ENCODE measurements around the gene BTBD9. TPM values are rescaled to one million over a fixed set of nuclear protein-coding genes. Genes with fewer than 3 reads are reported as not detected.
"Not testable (repeated sequence)": the region's sequence is repeated elsewhere in the genome, so short reads cannot be mapped to it uniquely, and the experiment has no call there.

BTBD9 gene
- total RNA-seq, 1 donor from 2014 or later: 32.6 TPM

- DNase-seq: no peak
Measured at GRCh38 chr6:38387461-38387860, 252.3 kb downstream of the BTBD9 start.

GRCh38 chr6:38378801-38379200 lies 260.9 kb downstream of the BTBD9 start:
- no peak for DNase-seq

GRCh38 chr6:38375937-38376336 lies 263.8 kb downstream of the BTBD9 start:
- DNase-seq: no peak

GRCh38 chr6:38375341-38375740 lies 264.4 kb downstream of the BTBD9 start:
- no peak for DNase-seq

- DNase-seq: no peak
Measured at GRCh38 chr6:38371881-38372280, 267.8 kb downstream of the BTBD9 start.

DNA sequence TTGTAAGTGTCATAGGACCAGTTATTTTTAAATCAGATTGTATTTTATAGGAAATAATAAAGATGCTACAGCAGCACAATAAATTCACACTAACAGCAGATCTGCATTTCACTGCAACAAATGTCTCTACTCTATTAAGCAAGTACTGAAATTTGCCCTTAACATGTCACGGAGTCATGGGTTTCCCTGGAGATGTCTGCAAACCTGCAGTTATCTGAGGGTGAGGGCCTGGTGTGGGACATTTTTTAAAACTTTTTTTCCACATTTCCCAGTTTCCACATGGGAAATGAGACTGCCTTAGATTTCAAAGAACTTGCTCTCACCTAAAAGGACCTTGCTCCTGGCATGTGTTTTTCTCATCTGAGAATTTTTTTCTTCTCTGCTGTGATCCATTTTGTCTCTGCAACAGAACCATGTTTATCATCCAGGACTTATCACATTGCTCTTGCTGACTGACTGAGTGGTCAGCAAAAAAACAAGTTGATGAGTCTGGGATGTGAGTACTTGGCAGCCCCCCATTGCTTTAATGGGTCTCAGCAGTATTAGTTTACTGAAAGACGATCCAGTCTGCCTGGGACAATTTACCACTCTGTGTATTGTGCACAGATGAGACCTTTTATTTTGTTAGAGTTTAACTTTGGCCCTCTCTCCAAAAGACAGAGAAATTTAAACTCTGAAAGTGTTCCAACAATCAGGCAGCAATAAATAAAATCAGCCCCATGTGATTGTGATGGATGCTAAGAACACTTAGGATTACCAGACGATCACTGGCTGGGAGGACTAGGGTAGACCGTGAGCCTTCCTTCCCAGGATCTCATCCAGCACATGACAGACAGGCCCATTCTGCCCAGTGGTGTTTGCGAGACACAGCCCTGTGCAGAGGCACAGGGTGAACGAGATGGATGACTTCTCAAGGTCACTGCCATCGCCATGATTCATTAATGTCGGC lies 268.8 kb downstream of the BTBD9 start:
- peak; percentile 48 for DNase-seq

GRCh38 chr6:38367231-38367630 lies 272.5 kb downstream of the BTBD9 start:
- DNase-seq: no peak

- DNase-seq: no peak
Measured at GRCh38 chr6:38366234-38366633, 273.5 kb downstream of the BTBD9 start.

DNA sequence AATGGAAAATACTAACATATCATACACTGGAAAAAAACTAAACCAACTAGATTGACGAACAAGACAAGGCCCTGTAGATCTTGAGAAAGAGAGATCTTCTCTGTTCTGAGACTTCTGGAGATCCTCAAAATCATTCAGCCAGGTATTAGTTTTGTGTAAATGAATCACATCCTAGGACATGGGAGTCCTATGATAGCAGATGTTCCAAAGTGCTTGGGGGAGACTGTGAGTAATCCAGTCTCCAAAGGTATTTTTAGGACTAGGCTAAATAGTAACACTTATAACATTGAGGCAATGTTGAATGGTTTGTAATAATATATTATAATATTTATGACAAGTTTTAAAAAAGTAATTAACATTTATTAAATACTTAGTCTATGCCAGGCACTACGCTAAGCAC lies 275.0 kb downstream of the BTBD9 start:
- no peak for DNase-seq

GRCh38 chr6:38364127-38364526 lies 275.6 kb downstream of the BTBD9 start:
- peak; percentile 72 for DNase-seq

- no peak for DNase-seq
Measured at GRCh38 chr6:38355519-38355918, 284.2 kb downstream of the BTBD9 start.

DNA sequence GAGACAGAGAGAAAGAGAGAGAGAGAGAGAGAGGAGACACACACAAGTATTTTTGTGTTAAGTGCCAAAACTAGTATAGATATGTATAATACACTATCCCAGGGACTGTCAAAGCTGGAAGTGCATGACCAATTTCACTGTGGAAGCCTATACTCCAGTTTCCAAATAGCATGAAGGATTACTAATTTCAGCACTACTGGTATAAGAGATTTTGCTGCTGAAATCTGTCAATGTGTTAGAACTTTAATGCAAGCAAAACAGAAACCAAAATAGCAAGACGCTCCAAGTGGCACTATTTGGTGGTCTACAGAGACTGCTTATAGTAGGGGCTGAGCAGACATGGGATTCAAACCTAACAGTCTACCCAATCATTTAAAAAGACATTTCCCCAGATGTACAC lies 284.8 kb downstream of the BTBD9 start:
- peak; percentile 47 for DNase-seq

DNA sequence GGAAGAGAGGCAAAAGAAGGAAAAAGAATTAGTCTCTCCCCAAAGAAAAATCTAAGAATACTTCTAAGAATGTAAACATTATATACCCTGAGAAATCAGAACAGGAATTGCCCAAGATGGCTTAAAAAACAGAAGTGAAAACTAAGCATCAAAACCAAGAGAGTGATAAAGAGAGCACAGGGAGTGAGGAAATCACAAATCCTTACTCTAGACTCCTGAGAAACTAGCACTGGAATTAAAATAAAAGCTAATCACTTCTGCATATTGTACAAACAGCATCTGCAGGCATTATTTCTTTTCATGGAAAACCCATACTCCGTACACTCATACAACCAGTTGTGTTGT lies 285.7 kb downstream of the BTBD9 start:
- no peak for DNase-seq

DNA sequence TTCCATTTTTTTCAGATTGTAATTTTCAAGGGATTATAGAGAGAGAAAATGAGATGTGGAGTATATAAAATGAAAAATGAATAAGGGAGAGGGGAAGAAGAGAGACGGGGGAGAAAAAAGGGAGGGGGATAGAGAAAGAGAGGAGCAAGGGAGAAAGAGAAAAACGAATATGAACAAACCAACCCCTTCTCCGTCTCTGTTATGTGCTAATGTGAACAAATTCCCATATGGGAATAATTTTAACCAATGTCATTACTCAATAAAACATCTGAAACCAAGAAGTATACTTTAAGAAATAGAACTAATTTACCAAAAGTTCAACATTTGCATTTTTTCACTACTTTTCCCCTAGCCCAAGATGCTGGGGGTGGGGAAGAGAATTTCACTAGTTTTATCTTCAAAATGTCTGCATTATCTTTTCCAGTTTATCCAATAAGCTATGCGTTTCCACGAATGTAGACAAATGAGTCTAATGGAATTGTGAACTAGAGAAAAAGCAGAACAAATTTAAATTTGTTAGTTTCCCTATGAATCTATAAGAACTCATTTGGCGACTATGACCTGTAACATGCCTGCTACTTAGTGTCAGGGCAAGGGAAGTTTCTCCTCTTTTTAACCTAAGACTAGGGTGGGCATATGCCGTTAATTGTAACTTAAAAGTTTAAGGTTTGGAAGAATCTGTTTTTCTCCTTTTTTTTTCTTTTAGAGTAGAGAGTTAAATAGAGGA lies 286.3 kb downstream of the BTBD9 start:
- DNase-seq: no peak

- no peak for DNase-seq
Measured at GRCh38 chr6:38352636-38353035, 287.1 kb downstream of the BTBD9 start.

GRCh38 chr6:38350942-38351341 lies 288.8 kb downstream of the BTBD9 start:
- DNase-seq: peak; percentile 80

DNA sequence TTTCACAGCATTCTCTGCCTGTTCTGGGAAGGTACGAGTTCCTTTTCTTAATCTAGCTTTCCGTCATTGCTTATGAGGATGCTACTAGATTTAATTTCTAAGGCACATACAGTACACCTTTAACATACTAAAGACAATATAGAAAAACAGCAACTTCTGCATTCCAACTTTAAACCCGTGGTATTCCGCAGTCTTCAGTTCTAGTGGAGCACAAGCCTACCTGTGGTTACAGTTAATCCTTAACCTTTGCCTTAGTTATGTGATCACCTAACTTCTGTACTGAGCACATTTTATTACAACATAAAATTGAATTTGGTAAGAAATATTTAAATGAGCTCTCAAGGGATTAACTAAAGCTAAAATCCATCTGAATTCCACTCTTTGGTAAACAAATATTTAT lies 289.5 kb downstream of the BTBD9 start:
- no peak for DNase-seq

DNA sequence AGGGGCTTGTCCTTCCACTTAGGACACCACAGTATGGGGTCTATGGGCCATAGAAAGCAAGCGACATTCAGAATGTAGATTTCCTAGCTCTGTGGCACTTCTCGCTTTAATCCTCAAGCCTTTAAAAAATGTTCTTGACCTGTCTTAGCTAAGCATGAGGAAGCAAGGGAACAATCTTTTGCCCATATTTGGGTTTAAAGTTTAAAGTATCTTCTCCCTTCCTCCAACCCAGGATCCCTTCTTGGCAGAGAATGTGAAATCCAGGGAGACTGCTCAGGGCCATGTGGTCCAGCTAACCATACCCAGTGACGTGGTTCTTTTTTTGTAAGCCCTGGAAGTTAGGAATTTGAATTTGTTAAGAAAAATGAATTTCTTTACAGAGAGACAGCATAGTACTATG lies 289.9 kb downstream of the BTBD9 start:
- DNase-seq: no peak

DNA sequence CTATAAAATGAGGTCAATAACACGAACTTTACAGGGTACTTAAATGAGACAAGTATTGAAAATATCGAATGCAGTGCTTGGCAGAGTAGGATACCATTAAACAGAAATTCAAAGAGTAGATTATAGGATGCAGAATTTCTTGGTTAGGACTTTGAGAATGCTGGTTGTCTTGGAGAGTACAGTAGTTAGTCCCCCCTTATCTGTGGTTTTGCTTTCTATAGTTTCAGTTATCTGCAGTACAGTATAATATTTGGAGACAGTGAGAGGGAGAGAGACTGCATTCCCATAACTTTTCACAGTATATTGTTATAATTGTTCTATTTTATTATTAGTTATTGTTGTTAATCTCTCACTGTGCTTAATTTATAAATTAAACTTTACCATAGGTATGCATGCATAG lies 290.5 kb downstream of the BTBD9 start:
- DNase-seq: no peak

DNA sequence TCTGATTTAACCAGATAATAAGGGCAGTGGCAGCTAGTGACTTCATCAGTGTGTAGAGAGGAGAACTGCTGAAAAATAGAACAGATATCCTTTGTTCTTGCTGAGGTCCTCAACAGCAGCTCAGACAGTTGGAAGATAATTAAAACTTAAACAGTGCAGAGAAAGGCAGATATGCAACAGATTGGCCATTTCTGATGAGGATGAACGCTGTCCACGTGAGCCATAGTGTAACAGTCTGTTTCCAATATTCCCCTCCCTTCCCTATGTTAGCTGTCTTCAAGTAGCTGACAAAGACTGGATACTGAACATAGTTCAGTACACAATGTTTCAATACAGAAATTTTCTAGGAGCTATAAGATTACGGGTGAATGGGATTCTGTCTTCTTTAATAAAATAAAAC lies 291.4 kb downstream of the BTBD9 start:
- DNase-seq: no peak

DNA sequence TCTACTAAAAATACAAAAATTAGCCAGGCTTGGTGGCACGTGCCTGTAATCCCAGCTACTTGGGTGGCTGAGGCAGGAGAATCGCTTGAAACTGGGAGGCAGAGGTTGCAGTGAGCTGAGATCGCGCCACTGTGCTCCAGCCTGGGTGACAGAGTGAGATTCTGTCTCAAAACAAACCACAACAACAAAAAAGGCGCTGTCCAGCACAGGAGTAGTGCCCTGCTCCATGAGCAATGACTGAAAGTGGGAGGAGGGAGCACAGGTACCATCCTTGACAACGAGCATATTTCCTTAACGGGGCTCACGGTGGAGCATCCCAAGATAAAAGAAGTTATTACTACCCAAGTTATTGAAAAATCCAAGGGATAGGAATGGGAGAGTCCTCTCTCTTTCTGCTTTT lies 291.9 kb downstream of the BTBD9 start:
- DNase-seq: not testable (repeated sequence)

- DNase-seq: no peak
Measured at GRCh38 chr6:38346291-38347079, 293.2 kb downstream of the BTBD9 start.

DNA sequence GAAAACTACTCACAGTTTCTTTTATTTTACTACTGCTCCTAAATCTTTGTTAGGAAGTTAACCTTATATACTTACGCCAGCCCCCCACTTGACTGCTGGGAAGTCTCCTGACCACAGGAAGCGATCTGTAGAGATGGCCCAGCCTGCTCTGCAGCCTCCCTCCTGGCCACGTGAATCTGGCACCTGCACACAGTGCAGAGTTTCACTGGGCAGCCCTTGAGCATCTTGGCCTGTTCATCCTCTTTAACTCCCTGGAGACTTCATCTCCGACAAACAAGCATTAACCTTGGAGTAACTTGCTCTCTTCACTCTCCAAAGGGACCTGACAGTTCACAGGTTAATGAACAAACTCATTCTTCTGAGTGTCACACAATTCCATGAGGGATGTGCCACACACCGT lies 294.1 kb downstream of the BTBD9 start:
- DNase-seq: no peak

Measured in tongue (tissue), 2 donors.